GM20000 (cell line): ENCODE results near the gene SCRN1.

Experiments used
- DNase-seq: peaks from one replicate; pipeline ENCODE4 v3.0.0; 2012; ENCODE audit warnings: low spot score
- TF ChIP-seq, protein P1 (sequence below): IDR thresholded peaks from 2 replicates; pipeline ENCODE4 v1.5.1; 2012; ENCODE audit warnings: mild to moderate bottlenecking, control low read depth; ENCODE audit errors: extremely low read depth, missing control alignments

Gene SCRN1

DNA sequence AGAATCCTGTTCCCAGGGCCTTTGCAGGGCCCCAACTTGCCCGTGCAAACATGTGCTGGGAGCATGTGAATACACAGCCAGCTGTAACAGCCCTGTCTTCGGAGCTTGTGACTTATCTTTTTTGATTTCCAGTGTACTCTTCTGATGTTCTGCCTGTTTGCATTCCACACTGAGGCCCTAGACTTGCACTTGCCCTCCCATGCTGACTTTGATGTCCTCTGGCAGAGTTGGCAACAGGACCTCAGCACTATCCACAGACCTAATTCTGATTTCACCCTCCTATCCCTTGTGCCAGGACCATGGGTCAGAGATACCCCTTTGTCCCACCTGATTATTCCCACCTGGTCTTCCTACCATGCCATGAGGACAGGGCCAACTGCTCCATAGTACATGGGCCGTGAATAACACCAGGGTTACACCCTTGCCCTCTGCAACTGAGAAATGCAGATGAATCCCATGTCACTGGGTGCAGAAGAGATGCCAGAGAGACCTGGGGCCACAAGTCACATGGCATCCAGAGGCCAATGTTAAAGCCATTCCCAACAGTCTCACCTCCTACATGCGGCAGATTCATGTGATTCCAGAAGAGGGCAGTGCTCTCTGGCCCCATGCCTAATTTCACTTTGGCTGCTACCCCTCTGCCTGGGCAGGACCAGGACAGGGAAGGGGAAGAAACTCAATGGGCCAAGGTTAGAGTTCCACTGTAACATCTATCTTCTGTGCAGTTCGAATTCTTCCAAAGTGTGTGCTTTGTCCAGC, 43.0 kb downstream of the SCRN1 start:
- DNase-seq, result no peak
- TF ChIP-seq, protein P1, sequence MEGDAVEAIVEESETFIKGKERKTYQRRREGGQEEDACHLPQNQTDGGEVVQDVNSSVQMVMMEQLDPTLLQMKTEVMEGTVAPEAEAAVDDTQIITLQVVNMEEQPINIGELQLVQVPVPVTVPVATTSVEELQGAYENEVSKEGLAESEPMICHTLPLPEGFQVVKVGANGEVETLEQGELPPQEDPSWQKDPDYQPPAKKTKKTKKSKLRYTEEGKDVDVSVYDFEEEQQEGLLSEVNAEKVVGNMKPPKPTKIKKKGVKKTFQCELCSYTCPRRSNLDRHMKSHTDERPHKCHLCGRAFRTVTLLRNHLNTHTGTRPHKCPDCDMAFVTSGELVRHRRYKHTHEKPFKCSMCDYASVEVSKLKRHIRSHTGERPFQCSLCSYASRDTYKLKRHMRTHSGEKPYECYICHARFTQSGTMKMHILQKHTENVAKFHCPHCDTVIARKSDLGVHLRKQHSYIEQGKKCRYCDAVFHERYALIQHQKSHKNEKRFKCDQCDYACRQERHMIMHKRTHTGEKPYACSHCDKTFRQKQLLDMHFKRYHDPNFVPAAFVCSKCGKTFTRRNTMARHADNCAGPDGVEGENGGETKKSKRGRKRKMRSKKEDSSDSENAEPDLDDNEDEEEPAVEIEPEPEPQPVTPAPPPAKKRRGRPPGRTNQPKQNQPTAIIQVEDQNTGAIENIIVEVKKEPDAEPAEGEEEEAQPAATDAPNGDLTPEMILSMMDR, result no peak

DNA sequence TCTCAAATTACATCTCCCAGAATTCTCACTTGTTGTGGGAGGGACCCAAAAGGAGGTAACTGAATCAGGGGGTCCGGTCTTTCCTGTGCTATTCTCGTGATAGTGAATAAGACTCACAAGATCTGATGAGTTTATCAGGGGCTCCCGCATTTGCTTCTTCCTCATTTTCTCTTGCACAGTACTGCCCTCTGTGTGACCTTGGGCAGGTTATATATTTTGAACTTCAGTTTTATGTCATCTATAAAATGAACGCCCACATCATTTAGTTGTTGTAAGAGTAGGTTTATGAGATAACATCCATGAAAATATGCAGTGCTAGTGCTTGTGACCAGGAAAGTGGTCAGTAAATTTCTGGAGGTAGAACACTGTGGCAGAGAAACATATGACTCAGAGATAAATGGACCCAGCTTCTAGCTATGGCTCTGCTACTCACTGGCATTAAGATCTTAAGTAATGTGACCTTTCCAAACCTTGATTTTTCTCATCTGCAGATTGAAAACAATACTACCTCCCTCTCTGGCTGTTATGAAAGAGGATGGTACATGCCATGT, 44.3 kb downstream of the SCRN1 start:
- TF ChIP-seq, protein P1, result no peak
- no peak for DNase-seq

DNA sequence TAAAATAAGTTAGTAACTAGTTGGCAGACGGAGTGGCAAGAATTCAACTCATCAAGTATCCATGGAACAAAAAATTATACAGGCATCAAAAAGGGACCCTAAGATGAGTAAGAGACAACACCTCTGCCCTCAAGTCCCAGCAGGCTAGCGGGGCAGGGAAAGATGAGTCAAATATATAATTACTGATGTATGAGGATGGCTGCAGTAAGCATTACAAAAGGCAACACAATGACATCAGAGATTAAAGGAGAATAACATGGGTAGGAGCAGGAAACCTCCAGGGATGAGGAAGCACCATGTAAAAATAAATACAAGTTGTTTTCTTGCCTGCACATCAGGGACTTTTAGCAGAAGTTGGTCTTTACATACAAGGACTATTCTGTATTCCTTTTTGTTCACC, 49.4 kb downstream of the SCRN1 start:
- TF ChIP-seq, protein P1, result no peak
- DNase-seq, result no peak

DNA sequence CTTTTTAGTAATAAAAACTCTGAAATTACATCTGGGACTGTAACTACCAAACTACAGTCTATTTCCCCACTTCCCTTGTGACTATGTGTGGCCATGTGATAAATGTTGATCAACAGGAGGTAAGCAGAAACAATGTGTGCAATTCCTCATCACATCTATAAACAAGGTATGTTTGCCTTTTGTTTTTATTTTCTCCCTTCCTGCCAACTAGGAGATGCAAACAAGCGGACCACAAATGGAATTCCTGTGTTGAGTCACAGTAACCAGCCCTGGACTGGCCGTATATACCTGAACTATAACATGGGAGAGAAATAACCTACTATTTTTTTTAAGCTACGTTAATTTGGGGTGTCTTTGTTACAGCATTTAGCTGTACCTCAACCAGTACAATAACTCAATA, 52.5 kb downstream of the SCRN1 start:
- DNase-seq, result no peak
- TF ChIP-seq, protein P1, result no peak

DNA sequence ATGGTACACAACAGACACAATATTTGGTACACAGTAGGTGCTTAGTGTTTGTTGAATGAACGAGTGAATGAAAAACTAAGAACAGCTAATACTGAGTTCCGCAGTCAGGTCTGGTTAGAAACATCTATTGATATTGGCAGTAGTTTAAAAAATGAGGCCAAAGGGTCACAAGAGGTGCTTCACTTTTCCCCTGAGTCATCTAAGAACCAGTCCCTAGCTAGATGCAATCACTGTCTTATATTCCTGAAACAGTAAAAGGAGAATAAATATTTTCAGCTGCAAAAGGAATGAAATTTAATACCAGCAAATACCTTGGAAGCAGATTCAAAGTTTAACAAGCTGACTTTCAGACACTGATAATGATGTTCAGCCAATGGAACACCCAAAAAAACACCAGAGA, 54.5 kb downstream of the SCRN1 start:
- DNase-seq, result no peak
- TF ChIP-seq, protein P1, result no peak

DNA sequence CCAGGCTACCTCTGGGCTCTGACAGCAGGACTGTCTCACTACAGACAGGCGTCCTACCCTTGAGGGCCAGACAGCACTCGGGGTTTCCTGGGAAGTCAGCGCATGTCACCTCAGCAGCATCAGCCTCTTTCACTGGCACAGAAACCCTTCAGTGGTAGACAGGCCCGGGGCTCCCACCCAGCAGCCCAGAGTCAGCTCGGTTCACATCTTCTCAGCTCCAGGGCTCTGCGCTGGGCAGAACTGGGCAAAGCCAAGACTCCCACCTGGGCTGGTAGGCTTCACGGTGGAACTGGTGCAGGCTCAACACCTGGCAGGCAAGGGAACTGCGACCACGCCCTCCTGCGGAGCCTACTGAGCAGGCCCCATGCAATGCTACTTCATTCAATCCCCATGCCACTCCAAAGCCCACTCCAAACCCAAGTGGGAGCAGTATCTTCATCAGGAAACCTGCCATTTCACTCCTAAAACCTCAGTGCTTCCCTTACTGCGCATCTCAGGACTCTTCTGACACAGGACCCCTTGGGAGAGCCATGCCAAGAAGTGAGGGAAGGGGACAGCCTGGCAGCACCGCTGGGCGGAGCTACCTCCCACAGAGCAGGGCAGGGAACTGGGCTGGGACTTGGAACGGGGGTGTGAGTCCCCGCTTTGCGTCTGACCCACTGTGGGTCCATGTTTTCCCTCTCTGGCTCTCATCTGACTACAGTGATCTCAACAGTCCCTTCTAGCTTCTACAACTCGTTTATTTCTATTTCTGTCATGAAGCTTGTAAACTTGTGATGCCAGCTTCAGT, 60.4 kb downstream of the SCRN1 start:
- no peak for DNase-seq
- TF ChIP-seq, protein P1, result no peak

DNA sequence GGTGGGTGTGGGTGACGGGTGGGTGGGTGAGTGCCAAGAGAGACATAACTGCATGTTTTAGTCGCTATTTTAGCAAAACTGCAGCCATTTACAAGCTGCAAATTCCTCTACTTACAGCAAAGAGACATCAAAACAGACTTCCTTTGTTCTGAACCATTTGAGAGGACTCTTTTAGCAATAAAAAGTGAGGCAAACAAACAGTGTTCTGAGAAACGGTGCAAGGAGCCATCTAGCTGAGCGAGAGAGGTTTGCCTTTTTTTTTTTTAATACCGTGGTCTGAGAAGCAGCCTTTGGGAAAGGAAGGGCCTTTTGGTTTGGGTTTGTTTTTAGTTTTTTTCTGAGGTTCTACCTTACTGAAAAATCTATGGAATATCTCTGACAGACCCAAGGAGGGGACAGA, 62.9 kb downstream of the SCRN1 start:
- TF ChIP-seq, protein P1, result no peak

More for the DNA sequence above, 62.9 kb downstream of the SCRN1 start:
- DNase-seq, result no peak
